NCI-H2107 (cell line): ENCODE results near the gene ZCCHC14.
"Not testable (repeated sequence)": the region's sequence is repeated elsewhere in the genome, so short reads cannot be mapped to it uniquely, and the experiment has no call there.

ENCODE experiments used
- DNase-seq: peaks from one replicate; lab custom pipeline; 2025; lab: John Stamatoyannopoulos, UW

ZCCHC14 gene

GRCh38 chr16:87497023-87497766 lies 4.4 kb upstream of the ZCCHC14 start:
- not testable (repeated sequence) for DNase-seq

GRCh38 chr16:87496447-87496801 lies 3.6 kb upstream of the ZCCHC14 start:
- no peak for DNase-seq

GRCh38 chr16:87495578-87496446 lies 3.0 kb upstream of the ZCCHC14 start:
- no peak for DNase-seq

- no peak for DNase-seq
Observed at GRCh38 chr16:87493608-87494280, 920 bp upstream of the ZCCHC14 start.

GRCh38 chr16:87492291-87492630 lies 563 bp downstream of the ZCCHC14 start:
- DNase-seq, result no peak

- DNase-seq, result no peak
Observed at GRCh38 chr16:87491522-87492290, 1.1 kb downstream of the ZCCHC14 start.

GRCh38 chr16:87490799-87491521 lies 1.9 kb downstream of the ZCCHC14 start:
- not testable (repeated sequence) for DNase-seq

GRCh38 chr16:87490096-87490798 lies 2.6 kb downstream of the ZCCHC14 start:
- no peak for DNase-seq

- DNase-seq, result no peak
Observed at GRCh38 chr16:87489434-87490045, 3.3 kb downstream of the ZCCHC14 start.

GRCh38 chr16:87488960-87489359 lies 3.9 kb downstream of the ZCCHC14 start:
- DNase-seq, result not testable (repeated sequence)

GRCh38 chr16:87487361-87487924 lies 5.4 kb downstream of the ZCCHC14 start:
- DNase-seq, result peak; percentile 66

GRCh38 chr16:87486713-87487247 lies 6.0 kb downstream of the ZCCHC14 start:
- no peak for DNase-seq

GRCh38 chr16:87486282-87486681 lies 6.5 kb downstream of the ZCCHC14 start:
- no peak for DNase-seq

- not testable (repeated sequence) for DNase-seq
Observed at GRCh38 chr16:87485792-87486191, 7.0 kb downstream of the ZCCHC14 start.

GRCh38 chr16:87484487-87485331 lies 8.1 kb downstream of the ZCCHC14 start:
- DNase-seq, result no peak

GRCh38 chr16:87483481-87483880 lies 9.3 kb downstream of the ZCCHC14 start:
- DNase-seq, result no peak

- not testable (repeated sequence) for DNase-seq
Observed at GRCh38 chr16:87482670-87483069, 10.2 kb downstream of the ZCCHC14 start.

GRCh38 chr16:87482266-87482665 lies 10.6 kb downstream of the ZCCHC14 start:
- no peak for DNase-seq

GRCh38 chr16:87481711-87482110 lies 11.1 kb downstream of the ZCCHC14 start:
- not testable (repeated sequence) for DNase-seq
